IMR-90 (cell line): ENCODE measurements around the gene GFAP. TPM values are rescaled to one million over a fixed set of nuclear protein-coding genes. Genes with fewer than 3 reads are reported as not detected.
A peak's percentile ranks its signal among the peaks of the same experiment; 100 is the strongest.

Experiments
- ATAC-seq: fragments of 200-7000 bp; cut with Tn5 transposase; 2 replicates; pipeline ENCODE4 v1.9.1; 2020; ENCODE audit warnings: low read depth, mild to moderate bottlenecking, moderate library complexity
- BruUV-seq: library from RNA; stranded (reverse); fragments of 400-500 nt; replicated peaks from 2 replicates; lab custom pipeline; 2021; lab: Mats Ljungman, UMichigan
- CTCF ChIA-PET: fragments of 300-600 bp; formaldehyde crosslinking; extraction: SDS; loops from one replicate; lab custom pipeline; 2021; ENCODE audit warnings: antibody characterized with exemption; lab: Yijun Ruan, JAX
- POLR2A ChIA-PET: fragments of 300-600 bp; sonication (Branson Sonifier 250); formaldehyde crosslinking; loops from one replicate; lab custom pipeline; 2022; ENCODE audit warnings: antibody characterized with exemption; ENCODE audit not compliant: unreplicated experiment; lab: Charles Lee
- DNase-seq: peaks from one replicate; pipeline ENCODE4 v3.0.0; 2013
- H2AFZ ChIP-seq: replicated peaks from 2 replicates; pipeline ENCODE3; 2013; ENCODE audit warnings: low read length, mild to moderate bottlenecking; ENCODE audit not compliant: poor library complexity
- H2AK5ac ChIP-seq: 2 replicates; pipeline ENCODE4 v1.6.1; 2013; ENCODE audit warnings: low read depth, low read length, inconsistent platforms
- H2AK9ac ChIP-seq: replicated peaks from 2 replicates; pipeline ENCODE3; 2013; ENCODE audit warnings: mild to moderate bottlenecking, low read depth, low read length, moderate library complexity; ENCODE audit not compliant: poor library complexity
- H2BK120ac ChIP-seq: 2 replicates; pipeline ENCODE4 v1.6.1; 2013; ENCODE audit warnings: low read depth, low read length, inconsistent platforms
- H2BK15ac ChIP-seq: 3 replicates; pipeline ENCODE4 v1.6.1; 2013; ENCODE audit warnings: low read depth, low read length, inconsistent platforms
- H2BK20ac ChIP-seq: 2 replicates; pipeline ENCODE4 v1.6.1; 2013; ENCODE audit warnings: low read depth, mild to moderate bottlenecking, inconsistent platforms, low read length, moderate library complexity
- H2BK5ac ChIP-seq: 2 replicates; pipeline ENCODE4 v1.6.1; 2013; ENCODE audit warnings: mild to moderate bottlenecking, low read depth, low read length, inconsistent platforms; ENCODE audit not compliant: poor library complexity, severe bottlenecking
- H3K14ac ChIP-seq: replicated peaks from 2 replicates; pipeline ENCODE4 v1.6.1; 2013; ENCODE audit warnings: low read depth, low read length, inconsistent platforms
- H3K18ac ChIP-seq: 2 replicates; pipeline ENCODE4 v1.6.1; 2013; ENCODE audit warnings: low read depth, low read length, control low read depth
- H3K23ac ChIP-seq: 2 replicates; pipeline ENCODE4 v1.6.1; 2013; ENCODE audit warnings: low read depth, low read length, inconsistent platforms
- H3K27ac ChIP-seq: 2 replicates; pipeline ENCODE4 v1.5.1; 2013; ENCODE audit warnings: mild to moderate bottlenecking, control low read depth, low read length; ENCODE audit not compliant: insufficient read depth
- H3K27me3 ChIP-seq: 2 replicates; pipeline ENCODE4 v1.6.1; 2013; ENCODE audit warnings: low read length; ENCODE audit not compliant: control insufficient read depth, insufficient read depth
- H3K36me3 ChIP-seq: 2 replicates; pipeline ENCODE4 v1.6.1; 2013; ENCODE audit warnings: low read length, mixed read lengths; ENCODE audit not compliant: control insufficient read depth, insufficient read depth
- H3K4ac ChIP-seq: 2 replicates; pipeline ENCODE4 v1.6.1; 2013; ENCODE audit warnings: low read depth, low read length, inconsistent platforms
- H3K4me1 ChIP-seq: 2 replicates; pipeline ENCODE4 v1.6.1; 2013; ENCODE audit warnings: low read length, mixed read lengths; ENCODE audit not compliant: control insufficient read depth, insufficient read depth
- H3K4me2 ChIP-seq: 2 replicates; pipeline ENCODE4 v1.6.1; 2013; ENCODE audit warnings: low read depth, mild to moderate bottlenecking, control low read depth, low read length, moderate library complexity
- H3K4me3 ChIP-seq: 2 replicates; pipeline ENCODE4 v1.5.1; 2013; ENCODE audit warnings: low read depth, mild to moderate bottlenecking, control low read depth, low read length, moderate library complexity; ENCODE audit not compliant: insufficient read depth
- H3K56ac ChIP-seq: 2 replicates; pipeline ENCODE4 v1.6.1; 2013; ENCODE audit warnings: low read length, inconsistent platforms; ENCODE audit not compliant: insufficient read depth; ENCODE audit errors: extremely low read depth
- H3K79me1 ChIP-seq, 2 experiments: 2 replicates each; pipeline ENCODE4 v1.6.1; 2013; ENCODE audit warnings: low read length in 2 of 2, inconsistent platforms in 1 of 2, low read depth in 1 of 2
- H3K9ac ChIP-seq: 2 replicates; pipeline ENCODE4 v1.6.1; 2013; ENCODE audit warnings: low read depth, low read length, control low read depth
- H3K9me1 ChIP-seq: 2 replicates; pipeline ENCODE4 v1.6.1; 2013; ENCODE audit warnings: low read length, inconsistent platforms; ENCODE audit not compliant: insufficient read depth
- H3K9me3 ChIP-seq: 2 replicates; pipeline ENCODE4 v1.6.1; 2013; ENCODE audit warnings: low read length; ENCODE audit not compliant: control insufficient read depth, insufficient read depth
- H4K20me1 ChIP-seq: 2 replicates; pipeline ENCODE4 v1.6.1; 2013; ENCODE audit warnings: low read length, inconsistent platforms; ENCODE audit not compliant: insufficient read depth
- H4K5ac ChIP-seq: 2 replicates; pipeline ENCODE4 v1.6.1; 2013; ENCODE audit warnings: mild to moderate bottlenecking, low read depth, low read length, control low read depth
- H4K8ac ChIP-seq, 2 experiments: 2 replicates each; pipeline ENCODE4 v1.6.1; 2013; ENCODE audit warnings: low read depth in 2 of 2, low read length in 2 of 2, control low read depth in 1 of 2, inconsistent platforms in 1 of 2
- H4K91ac ChIP-seq: 2 replicates; pipeline ENCODE4 v1.6.1; 2013; ENCODE audit warnings: low read depth, low read length, inconsistent platforms; ENCODE audit not compliant: insufficient read depth
- CEBPB ChIP-seq: IDR thresholded peaks from 2 replicates; pipeline ENCODE4 v1.6.1; 2012; ENCODE audit warnings: low read depth, low read length, improper control_type of control experiment
- CHD1 ChIP-seq: IDR thresholded peaks from 2 replicates; pipeline ENCODE4 v1.6.1; 2012; ENCODE audit warnings: low read depth, low read length, improper control_type of control experiment
- MAFK ChIP-seq: IDR thresholded peaks from 2 replicates; pipeline ENCODE4 v1.6.1; 2012; ENCODE audit warnings: low read depth, low read length, improper control_type of control experiment
- RCOR1 ChIP-seq: IDR thresholded peaks from 2 replicates; pipeline ENCODE4 v1.6.1; 2012; ENCODE audit warnings: mild to moderate bottlenecking, low read length, improper control_type of control experiment; ENCODE audit not compliant: insufficient replicate concordance
- WGBS, 2 experiments: methylation state at CpG; one replicate each; pipeline versions ENCODE4 v1.1.5 to v1.1.7; 2013; ENCODE audit warnings: missing lambda C conversion rate in 2 of 2; ENCODE audit not compliant: insufficient read length in 1 of 2; ENCODE audit errors: extremely low coverage in 2 of 2; 5-methylcytosine and 5-hydroxymethylcytosine counted together
- dilution Hi-C: fragments of 300-500 bp; cut with HindIII; formaldehyde crosslinking; loops from one replicate; pipeline ENCODE4 v1.14.3; 2018; ENCODE audit warnings: low sequenced_read_pairs; ENCODE audit not compliant: unreplicated experiment
- in situ Hi-C: fragments of 300-500 bp; cut with MboI; formaldehyde crosslinking; loops from 3 replicates; pipeline ENCODE4 v1.14.3; 2019; ENCODE audit warnings: low sequenced_read_pairs, inconsistent platforms, mixed read lengths
- intact Hi-C: fragments of 100-400 bp; cut with micrococcal nuclease; formaldehyde crosslinking; loops from 2 replicates; pipeline ENCODE4 v1.10.0; 2022
- polyA plus RNA-seq, 3 experiments: library from polyadenylated mRNA; depleted of rRNA; stranded (reverse); fragments of >200 nt; gene quantifications; 2 replicates each; pipeline ENCODE4 v1.2.3, GENCODE V29; 2012; ENCODE audit warnings: low replicate concordance in 1 of 3
- total RNA-seq: library from RNA; depleted of rRNA; stranded (reverse); fragments of >200 nt; gene quantifications from 2 replicates; pipeline ENCODE4 v1.2.3, GENCODE V29; 2012

The GFAP gene
- total and polyA plus RNA-seq, 2 of the 4 experiments (the other 2 are of a cell fraction), result 0.18 to 0.19 TPM

DNA sequence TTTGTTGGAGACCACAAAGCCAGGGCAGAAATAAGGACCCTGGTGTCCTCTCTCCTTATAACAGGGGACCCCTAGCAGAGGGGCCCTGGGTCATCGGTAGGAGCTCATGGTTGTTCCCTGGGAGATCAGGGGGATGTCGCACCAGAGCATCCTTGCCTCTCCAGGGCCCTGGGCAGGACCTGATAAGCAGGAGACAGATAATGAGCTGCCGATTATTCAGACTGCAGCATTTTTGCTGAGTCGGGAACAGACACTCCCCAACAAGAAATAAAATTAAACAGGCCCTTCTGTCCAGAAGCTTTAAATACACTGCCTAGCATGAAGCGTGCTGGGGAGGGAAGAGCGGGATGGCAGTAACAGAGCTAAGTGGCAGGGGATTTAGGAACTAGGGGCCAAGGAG lies 15.4 kb upstream of the GFAP start:
- no peak overlapping the region for H2BK20ac ChIP-seq
- H3K14ac ChIP-seq, result no peak overlapping the region
- no peak overlapping the region for H3K4me2 ChIP-seq
- no peak overlapping the region for H3K56ac ChIP-seq
- POLR2A ChIA-PET, result no interaction called here
- no peak overlapping the region for H2BK5ac ChIP-seq
- no peaks in the 10 kb centered on the region for H4K20me1 ChIP-seq
- TF ChIP-seq MAFK, result peak; percentile 79
- no peak for TF ChIP-seq CHD1
- TF ChIP-seq RCOR1, result no peak
- TF ChIP-seq CEBPB, result no peak
- H3K27me3 ChIP-seq, result no peaks in the 10 kb centered on the region
- no peak overlapping the region for H3K4me3 ChIP-seq
- no peak overlapping the region for H4K91ac ChIP-seq
- 83% methylated on average over 1 of the region's 6 CpGs; no CpG with 5 or more reads in 1 of the 2 experiments for WGBS, 2 experiments
- no peak overlapping the region for H3K4ac ChIP-seq
- peaks cover 12% of the 10 kb centered on the region for H3K36me3 ChIP-seq
- H3K9ac ChIP-seq, result no peak overlapping the region
- no peak overlapping the region for H2AFZ ChIP-seq
- H3K79me1 ChIP-seq, result peaks cover 10 to 25% of the 10 kb centered on the region in 2 experiments
- CTCF ChIA-PET, result interaction anchor here (1.0 to 1.3 kb wide), 3 partner anchors 9 to 92 kb away, joined by 3 to 7 read pairs (median 3); no protein-coding TSS in a partner anchor
- H3K23ac ChIP-seq, result no peak overlapping the region
- BruUV-seq, result no TSS peak
- H3K18ac ChIP-seq, result no peak overlapping the region
- H3K27ac ChIP-seq, result no peak overlapping the region
- H2AK9ac ChIP-seq, result no peak overlapping the region
- no peaks in the 10 kb centered on the region for H3K9me3 ChIP-seq
- H2BK15ac ChIP-seq, result no peak overlapping the region
- no peak overlapping the region for H2AK5ac ChIP-seq
- dilution Hi-C loops, result no loop called here
- in situ Hi-C loops, result no loop called here
- H2BK120ac ChIP-seq, result no peak overlapping the region
- no peak overlapping the region for H4K8ac ChIP-seq
- ATAC-seq, result no peak
- no peak for DNase-seq
- H3K4me1 ChIP-seq, result no peaks in the 10 kb centered on the region
- no peaks in the 10 kb centered on the region for H3K9me1 ChIP-seq
- no peak overlapping the region for H4K5ac ChIP-seq
- intact Hi-C loops, result no loop called here
